Activated T-cell treated with anti-CD3 and anti-CD28 coated beads for 24 hours (primary cell): Measurements from ENCODE around the gene UNC13B.
"Not testable (repeated sequence)": the region's sequence is repeated elsewhere in the genome, so short reads cannot be mapped to it uniquely, and the experiment has no call there.

Experiments used
- DNase-seq: peaks from one replicate; pipeline ENCODE4 v3.0.0-alpha.2; 2020; ENCODE audit warnings: low read depth

Gene UNC13B

DNA sequence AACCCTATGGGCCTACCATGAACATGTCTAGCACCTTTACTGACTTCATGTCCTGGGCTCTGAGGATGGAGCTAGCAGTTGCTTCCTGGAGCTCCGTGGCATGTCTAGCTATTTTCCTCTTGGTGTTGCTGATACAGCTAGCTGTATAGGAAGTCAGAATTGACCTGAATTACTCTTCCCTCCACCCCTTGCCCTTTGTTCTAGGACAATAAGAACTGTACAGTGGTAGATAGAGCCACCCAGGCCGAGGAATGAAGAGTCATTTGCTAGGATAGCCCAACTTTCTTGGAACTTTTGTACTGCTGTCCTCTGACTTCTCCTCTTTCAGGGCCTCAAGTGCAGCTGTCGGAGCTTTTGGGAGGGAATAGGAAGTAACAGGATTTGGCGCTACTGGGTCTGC, 218.2 kb downstream of the UNC13B start:
- no peak for DNase-seq

DNA sequence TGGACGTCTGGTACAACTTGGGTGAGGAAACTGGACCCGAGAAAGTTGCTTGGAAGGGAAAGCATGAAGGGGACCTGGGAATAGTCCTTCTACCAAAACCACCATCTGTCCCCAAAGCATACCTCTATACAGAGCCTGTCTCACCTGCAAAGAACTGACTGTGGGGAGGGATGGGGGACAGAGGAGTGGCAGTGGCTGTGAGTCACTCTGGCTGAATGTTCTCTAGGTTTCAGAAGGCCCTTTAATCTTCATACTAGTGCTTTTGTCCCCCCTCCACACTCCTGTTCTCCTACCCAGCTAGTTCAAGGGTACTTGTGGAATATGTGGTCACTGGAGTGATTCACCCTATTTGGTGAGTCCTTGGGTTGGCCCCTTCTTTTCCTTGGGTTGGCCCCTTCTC, 218.8 kb downstream of the UNC13B start:
- DNase-seq = no peak

DNA sequence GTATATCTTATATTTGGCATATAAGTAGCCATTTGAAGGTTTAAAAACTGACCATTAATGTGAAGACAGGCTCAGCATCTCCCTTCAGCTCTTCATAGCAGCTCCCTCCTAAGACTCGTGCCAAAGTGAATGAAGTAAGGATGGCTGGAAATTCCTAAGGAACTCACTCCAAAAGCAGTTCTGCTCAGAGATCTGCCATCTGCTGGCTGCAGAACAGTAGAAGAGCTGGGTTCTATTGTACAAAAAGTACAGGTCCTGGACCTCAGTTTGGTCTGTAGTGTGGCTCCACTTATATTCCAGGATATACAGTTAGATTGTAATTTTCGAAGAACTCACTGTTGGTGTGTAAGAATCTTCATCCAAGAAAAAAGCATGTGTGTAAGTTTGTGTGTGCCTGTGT, 223.2 kb downstream of the UNC13B start:
- no peak for DNase-seq

DNA sequence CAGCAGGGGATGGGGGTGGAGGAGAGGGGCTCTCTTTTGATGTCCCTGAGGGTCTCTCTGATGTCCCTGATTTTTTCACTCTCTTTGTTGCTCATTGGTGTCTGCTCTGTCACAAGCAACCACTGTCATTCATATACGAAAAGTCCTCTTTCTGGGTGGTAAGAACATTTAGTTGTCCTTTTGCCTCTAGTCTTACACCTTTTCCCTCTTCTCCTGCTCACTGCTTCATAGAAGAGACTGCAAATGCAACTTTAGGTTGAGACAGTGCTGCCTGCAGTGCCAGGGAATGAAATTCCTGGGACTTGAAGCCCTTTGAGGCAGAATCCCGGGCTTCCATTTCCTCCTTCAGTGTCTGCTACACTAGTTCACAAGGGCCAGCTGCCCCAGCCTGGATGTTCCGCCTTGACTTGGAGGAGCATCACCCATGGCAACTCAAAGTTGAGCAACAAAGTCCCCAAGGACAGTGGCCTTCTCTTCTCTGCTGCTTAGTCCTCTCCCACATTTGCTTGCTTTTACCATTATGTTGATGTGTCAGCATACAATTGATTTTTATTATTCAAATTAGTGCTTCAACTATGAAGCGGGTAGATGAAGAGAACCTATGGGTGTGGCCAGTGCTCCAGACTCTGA, 233.4 kb downstream of the UNC13B start:
- DNase-seq = no peak

DNA sequence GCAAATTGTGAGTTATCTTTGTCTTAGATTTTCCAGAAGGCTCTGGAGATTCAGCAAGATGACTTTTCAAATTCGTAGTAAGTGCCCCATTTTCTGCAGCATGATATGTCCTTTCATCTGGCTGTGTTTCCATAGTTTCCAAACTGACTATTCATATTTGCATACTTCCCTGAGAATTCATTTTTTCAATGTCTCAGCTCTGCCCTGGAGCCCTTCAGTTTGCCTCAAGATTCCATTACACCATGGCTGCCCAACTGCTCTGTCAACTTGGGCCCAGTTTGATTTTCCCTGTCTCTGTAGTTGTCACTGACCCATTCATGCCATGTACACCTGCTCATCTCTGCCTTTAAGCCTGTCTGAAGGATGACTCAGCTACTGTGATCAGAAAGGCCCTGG, 233.9 kb downstream of the UNC13B start:
- DNase-seq = no peak

DNA sequence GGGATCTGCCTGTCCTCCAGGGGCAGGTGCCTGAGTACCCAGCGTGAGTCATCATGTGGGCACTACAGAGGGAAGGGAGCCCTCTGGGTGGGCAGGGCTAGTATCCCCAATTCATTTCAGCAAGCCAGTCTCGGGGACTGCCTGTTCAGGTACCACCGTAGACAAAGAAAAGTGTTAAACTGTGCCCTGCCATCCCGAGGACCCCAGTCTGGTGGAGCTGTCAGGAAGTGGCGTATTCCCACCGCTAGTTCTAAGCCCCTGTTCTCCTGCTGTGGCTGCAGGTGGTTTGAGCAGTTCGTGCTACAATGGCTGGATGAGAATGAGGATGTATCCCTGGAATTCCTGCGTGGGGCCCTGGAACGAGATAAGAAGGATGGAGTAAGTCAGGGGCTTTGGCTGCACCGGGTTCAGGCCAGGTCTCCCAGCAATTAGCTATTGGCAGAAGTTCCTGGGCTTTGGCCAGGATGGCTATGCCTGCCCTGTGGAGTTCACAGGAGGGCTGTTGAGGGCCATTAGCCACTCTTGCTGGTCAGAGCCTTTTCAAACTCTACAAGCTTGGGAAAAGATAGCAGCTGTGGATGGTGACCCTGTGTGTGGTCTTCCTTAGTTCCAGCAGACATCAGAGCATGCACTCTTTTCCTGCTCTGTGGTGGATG, 234.9 kb downstream of the UNC13B start:
- DNase-seq = no peak

DNA sequence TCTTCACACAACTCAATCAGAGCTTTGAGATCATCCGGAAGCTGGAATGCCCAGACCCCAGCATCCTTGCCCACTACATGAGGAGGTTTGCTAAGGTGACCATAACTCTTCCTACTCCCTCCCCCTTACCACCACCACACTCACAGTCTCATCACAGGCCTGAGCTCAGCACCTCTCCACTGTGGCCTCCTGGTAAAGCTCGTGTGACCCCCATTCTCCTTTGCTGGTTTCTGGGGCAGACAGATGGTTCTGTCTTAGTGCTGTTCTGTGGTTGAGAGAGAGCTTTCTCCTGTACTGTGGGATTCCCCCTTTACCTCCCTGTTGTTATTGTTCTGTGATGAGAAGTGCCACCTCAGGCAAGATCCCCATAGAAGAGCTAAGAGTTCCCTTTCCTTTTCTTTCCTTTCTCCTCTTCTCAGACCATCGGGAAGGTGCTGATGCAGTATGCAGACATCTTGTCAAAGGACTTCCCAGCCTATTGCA, 235.4 kb downstream of the UNC13B start:
- no peak for DNase-seq

DNA sequence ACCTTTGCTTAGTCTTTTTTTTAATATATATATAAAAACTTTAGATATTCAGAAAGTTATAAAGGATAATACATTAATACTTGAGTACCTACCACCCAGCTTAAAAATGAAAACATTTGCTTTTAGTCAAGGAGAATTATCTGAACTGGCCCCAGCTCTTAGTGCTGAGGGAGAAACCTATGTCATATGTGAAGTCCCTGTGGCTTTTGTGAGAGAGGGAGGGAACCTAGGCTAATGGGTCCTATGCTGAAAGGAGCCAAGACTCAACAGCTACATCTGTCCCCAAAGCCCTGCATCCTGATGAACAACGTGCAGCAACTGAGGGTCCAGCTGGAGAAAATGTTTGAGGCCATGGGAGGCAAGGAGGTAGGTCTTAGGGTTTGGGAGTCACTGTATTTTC, 236.1 kb downstream of the UNC13B start:
- no peak for DNase-seq

DNA sequence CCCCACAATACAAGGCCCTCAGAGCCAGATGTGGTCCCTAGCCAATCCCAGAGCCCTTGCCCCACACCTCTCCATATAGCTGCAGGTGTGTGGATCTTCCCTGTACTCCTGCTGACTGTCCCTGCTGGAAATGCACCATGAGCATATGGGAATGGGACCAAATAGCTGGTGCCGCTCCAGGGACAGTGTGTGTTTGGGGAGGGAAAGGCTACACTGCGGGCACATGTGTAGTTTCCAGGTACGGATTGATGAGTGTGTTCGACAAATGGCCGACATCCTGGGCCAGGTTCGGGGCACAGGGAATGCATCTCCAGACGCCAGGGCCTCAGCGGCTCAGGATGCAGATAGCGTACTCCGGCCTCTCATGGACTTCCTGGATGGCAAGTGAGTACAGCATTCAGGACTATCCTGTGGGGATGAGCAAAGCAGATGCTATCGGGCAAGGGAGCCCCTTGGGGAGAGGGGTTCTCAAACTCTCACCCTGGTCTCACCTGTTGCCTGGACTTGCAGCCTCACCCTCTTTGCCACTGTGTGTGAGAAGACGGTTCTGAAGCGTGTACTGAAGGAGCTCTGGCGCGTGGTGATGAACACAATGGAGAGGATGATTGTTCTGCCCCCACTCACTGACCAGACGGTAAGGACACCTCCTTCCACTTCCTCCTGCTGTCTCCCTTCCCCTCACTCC, 237.0 kb downstream of the UNC13B start:
- no peak for DNase-seq

DNA sequence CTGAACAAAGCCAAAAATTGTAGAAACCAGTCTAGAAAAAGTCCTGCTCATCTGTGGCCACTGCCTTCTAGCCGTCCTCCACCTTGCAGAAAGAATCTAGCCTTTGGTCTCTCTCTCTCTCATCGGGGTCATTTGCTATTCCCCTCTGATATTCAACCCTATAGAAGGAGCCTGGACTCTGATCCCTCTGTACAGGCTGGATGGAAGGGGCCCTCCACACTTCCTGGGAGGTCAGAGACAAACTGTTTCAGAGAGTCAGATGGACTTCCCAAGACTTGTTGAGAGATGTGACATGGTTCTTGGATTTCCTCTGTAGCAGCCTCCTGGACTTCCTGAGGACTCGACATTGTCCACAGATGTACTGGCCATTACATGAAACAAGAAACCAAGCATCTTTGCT, 243.1 kb downstream of the UNC13B start:
- DNase-seq = no peak

DNA sequence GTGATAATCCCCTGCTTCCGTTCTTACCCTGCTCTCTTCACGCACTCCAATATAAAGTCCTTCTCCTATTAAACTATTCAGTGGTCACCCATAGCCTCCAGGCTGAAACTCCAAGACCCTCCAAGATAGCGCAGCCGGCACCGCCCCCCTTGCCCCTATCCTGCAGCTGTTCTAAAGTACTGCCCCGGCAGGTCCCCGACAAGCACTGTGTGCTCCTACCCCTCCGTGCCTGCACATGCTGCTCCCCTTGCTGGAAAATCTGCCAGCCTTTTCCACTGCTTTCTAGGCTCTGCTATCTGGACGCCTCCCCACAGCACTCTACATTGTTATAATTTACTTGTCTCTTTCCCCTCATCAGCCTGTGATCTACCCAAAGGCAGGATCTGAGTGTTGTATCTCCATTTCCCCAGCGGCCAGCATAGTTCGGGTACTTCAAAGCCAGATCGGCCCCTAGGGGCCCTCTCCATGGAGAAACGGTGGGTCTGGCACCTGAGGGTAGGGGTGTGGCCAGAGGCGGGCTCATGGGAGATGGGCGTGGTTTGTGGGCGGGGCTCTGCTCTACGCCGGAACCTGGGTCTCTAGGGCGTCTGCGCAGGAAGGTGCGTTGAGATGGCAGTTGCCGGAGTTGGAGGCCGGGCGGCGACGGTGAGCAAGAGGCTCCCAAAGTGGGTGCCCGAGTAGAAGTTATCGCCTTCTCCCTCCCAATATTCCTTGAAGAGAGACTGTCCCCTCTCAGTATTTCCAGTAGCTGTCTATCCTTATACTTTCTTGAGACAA, 244.6 kb downstream of the UNC13B start:
- DNase-seq = peak; percentile 15

DNA sequence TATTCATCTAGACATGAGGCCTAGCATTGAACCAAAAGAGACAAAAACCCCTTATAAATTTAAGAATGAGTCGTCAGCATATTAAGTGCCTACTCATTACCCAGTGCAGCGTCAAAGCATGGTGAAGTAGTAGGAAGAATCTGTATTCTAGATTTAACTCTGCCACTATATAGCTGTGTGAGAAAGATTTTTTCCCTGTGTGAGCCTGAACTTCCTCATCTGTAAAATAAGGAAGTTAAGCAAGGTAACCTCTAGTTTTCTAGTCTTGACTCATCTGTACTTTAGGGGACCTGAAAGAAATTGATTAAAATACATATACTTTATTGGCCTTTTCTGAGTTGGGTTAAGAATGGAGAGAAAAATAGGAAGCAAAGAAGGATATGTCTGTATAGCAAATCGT, 246.0 kb downstream of the UNC13B start:
- DNase-seq = no peak

DNA sequence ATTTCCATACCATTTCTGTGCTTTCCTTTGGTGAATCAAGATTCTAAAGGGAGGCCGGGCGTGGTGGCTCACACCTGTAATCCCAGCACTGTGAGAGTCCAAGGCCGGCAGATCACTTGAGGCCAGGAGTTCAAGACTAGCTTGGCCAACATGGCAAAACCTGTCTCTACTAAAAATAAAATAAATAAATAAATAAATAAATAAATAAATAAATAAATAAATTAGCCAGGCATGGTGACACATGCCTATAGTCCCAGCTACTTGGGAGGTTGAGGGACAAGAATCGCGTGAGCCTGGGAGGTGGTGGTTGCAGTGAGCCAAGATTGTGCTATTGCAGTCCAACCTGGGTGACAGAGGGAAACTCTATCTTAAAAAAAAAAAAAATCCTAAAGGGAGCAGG, 247.6 kb downstream of the UNC13B start:
- DNase-seq = not testable (repeated sequence)

DNA sequence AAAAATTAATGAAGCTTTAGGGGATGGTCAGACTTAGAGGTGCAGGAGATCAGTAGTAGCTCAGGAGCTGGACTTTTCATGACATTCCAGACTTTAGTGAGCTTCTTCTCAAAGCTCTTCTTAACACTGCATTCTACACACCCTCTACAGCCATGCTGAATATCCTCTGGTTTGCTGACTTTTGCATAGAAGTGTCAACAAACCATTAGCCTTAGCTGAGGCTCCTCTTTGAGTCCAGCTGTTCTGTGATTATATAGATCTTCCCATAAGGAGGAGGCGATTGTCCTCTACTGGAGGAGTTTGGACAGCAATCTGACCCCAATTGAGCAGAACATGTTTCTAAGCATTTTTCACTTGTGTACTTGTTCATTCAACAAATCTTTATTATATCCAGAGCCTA, 253.1 kb downstream of the UNC13B start:
- no peak for DNase-seq

DNA sequence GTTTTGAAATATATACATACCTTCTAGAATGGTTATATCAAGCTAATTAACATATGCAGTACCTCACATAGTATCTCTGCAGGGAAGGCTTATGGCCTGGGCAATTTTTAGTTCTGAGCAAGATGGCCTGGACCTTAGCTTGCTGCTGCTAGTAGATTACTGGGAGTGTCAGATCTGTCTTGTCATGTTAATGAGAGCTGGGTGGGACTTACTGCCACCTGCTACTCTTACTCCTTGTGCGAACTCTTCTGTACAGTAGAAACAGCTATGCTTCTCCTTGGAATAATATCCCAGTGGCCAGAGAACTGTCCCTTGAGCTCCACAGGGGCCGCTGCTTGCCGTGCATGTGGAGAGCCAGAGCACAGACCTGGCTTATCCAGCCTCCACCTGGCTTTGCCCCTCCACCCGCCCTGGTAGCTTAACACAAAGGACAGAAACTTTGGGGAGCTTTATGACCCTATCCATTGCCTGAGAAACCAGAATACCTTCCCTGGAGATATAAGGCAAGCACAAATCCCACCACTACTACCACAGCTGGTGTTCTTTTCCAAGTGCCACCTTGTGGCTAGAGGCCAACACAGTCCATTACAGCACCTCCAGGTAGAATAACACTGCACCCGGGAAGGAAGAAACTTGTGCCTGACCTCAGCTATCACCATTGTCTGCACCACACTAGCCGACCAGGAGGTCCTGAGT, 253.7 kb downstream of the UNC13B start:
- DNase-seq = no peak

DNA sequence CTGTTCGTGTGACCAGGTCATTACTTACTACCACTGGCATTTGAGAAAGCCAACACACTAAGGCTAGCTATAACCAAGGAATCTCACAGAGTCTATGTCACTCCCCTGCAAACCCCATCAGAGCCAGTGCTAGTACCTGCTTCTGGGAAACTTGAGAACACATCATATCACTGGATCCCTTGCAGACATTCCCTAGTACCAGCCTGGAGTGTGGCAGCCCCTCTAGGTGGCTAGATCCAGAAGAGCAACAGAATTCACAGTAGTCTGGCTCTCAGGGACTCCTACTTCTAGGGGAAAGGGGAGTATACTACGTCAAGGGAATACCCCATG, 254.3 kb downstream of the UNC13B start:
- DNase-seq = no peak

DNA sequence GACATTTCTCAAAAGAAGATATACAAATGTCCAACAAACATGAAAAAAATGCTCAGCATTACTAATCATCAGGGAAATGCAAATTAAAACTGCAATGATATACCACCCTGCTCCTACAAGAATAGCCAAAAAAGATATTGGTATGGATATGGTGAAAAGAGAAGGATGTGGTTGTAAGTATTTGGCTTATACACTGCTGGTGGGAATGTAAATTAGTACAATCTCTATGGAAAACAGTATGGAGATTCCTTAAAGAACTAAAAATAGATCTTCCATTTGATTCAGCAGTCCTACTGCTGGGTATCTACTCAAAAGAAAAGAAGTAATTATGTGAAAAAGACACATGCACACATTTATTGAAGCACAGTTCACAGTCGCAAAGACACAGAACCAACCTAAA, 260.5 kb downstream of the UNC13B start:
- DNase-seq = no peak

DNA sequence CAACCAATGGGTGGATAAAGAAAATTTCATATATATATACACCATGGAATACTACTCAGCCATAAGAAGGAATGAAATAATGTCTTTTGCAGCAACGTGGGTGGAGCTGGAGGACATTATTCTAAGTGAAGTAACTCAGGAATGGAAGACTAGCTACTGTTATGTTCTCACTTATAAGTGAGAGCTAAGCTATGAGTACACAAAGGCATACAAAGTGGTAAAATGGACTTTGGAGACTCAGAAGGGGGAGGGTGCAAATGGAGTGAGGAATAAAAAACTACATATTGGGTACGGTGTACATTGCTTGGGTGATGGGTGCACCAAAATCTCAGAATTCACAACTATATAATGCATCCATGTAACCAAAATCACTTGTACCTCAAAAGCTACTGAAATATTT, 260.9 kb downstream of the UNC13B start:
- DNase-seq = no peak

DNA sequence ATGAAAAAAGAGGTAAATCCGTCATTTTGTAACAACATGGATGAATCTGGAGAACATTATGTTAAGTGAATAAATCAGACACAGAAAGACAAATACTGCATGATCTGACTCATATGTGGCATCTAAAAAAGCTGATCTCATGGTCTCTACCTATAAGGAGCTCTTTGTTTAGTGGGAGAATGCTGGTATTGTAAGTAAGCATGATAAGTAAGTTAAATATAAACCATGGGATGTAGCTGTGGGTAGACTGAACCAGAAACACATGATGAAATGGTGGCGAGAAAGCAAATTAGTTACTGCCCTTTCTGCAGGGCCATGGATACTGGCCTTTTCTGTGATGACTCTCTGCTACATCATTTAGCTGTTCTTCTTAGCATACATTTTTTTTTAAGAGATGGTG, 261.7 kb downstream of the UNC13B start:
- no peak for DNase-seq

DNA sequence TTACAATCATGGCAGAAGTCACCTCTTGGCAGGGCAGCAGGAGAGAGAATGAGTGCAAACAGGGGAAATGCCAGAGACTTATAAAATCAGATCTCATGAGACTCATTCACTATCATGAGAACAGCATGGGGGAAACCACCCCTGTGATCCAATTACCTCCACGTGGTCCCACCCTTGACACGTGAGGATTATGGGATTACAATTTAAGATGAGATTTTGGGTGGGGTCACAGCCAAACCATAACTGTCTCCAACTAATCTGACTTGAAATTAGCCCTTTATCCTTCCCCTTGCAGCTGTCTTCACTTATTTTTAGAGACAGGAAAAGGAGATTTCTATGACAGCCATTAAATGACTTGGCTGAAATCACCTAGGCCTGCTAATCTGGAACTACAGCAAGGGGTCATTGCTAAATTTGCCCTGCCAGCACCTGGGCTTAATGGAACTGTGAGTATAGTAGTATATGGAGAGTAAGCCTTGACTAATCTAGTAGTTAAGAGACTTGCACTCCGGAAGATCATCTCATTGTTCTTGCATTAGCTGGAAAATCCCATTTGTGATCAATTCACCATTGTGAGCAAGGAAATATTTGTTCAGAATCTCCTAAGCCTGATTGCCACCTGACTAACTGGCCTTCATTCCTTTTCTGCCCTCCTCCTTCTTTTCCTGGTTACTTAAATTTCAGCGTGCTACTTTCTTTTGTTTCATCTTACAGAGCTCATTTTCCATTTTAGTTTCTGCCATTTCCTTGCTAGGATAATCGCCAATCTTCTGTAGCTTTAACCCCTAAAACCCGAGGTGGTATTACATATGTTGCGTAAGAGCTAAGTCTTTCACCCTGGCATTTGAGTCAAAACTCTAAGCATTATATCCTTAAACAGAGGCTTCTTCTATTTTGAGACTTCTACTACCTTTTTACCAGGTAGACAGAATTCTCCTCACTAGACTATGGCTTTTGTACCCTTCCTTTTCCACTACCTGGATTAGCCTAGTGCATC, 262.8 kb downstream of the UNC13B start:
- DNase-seq = no peak

DNA sequence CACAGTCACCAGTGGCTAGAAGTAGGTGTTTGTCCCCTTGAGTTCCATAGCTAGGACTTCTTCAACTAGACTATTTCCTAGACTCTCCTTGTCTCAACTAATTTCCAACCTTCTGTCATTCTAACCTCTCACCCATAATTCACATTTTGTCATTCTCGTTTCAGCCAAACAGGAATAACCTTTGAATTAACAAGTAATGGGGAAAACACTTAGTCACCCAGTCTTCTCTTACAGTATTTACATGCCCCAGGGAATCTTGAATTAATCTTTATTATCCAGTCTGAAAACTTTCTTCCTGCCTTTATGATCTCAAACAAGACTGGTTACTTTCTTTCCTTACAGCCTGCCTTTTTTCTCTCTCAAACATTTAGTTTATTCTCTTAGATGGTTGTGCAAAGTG, 264.8 kb downstream of the UNC13B start:
- DNase-seq = no peak
